Glomerular visceral epithelial cell (primary cell): ENCODE data around the gene TRMT61A.

Experiments
- DNase-seq: peaks from one replicate; pipeline ENCODE4 v3.0.0-alpha.2; 2016; ENCODE audit errors: extremely low spot score

Gene TRMT61A

DNA sequence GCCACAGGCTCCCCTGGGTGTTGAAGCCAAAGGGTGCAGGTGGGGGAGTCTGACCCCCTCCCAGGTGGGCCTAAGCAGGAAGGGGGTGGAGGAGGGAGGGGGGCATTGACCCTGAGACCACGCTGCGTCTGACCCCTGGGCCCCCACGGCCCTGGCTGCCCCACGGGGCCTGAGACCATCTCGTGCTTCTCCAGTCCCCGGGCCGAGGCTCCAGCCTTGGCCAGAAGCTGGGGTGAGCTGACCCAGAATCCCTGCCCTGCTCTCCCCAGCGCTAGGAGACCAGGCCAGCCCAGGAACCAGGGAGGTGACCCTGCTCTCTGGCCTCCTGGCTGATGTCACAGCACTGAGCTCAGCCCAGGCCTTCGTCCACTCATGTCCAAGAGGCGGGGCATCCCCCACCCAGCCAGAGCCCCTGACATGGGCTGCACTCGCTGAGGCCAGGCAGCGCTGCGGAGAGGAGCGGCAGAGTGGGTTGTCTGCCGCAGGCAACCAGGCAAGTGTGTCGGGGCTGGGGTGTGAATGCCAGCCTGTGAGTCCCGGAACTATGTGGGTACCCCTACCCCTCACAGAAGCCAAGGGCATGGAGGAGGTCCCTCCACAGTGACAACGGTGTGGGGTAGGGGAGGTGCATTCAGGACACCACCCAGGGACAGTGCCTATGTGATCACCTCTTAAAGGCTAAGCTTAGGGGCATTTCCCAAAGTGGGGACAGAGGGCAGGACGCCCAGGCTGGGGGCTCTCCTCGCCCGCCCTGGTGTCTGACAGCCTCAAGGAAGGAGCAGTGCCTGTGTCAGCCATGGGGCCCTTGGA lies 6.3 kb downstream of the TRMT61A start:
- no peak for DNase-seq

DNA sequence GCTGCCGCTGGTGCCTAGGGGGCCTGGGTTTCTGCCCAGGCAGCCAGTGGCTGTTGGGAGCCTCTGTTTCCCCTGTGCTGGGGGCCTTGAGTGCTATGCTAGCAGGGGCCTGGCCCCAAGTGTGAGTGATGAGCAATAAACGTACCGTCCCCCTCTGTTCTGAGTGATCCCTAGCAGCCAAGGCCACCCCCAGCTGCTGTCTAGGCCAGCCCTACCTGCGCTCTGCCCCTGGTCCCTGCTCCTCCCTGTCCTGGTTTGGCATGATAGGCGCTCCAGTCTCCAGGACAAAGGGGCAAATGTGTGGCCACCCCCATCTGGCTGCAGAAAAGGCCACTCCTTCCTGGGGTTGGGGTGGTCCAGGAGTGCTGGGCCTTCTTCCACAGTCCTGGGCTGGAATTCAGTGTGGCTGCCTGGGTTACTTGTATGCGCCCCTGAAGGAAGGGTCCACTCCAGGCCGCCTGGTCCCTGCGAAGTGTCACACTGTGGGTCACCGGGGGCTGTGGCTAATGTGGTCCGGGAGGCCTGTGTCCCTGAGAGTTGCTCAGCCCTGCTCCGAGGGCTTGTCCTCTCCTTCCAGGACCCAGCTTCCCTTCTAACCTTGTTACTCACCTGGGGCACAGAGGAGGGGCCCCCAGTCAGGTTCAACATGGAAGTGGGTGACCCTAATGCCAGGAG lies 7.0 kb downstream of the TRMT61A start:
- no peak for DNase-seq

DNA sequence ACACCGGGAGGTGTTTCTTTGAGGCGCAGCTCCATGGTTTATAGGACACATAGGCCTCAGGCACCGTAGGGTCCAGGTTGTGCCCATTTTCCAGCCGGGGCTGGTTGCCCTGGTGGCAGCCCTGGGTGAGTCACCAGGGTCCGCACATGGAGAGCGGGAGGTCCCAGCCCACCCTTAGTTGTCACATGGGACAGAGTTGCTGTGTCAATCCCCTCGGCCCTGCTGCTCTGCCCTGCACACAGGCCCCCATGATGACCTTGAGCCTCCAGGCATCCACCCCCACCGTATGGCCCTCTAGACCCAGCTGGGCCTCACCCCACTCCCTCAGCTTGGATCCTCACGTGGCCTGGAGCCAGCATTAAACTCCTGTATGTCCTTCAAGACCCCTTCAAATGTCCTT lies 7.7 kb downstream of the TRMT61A start:
- DNase-seq: no peak

DNA sequence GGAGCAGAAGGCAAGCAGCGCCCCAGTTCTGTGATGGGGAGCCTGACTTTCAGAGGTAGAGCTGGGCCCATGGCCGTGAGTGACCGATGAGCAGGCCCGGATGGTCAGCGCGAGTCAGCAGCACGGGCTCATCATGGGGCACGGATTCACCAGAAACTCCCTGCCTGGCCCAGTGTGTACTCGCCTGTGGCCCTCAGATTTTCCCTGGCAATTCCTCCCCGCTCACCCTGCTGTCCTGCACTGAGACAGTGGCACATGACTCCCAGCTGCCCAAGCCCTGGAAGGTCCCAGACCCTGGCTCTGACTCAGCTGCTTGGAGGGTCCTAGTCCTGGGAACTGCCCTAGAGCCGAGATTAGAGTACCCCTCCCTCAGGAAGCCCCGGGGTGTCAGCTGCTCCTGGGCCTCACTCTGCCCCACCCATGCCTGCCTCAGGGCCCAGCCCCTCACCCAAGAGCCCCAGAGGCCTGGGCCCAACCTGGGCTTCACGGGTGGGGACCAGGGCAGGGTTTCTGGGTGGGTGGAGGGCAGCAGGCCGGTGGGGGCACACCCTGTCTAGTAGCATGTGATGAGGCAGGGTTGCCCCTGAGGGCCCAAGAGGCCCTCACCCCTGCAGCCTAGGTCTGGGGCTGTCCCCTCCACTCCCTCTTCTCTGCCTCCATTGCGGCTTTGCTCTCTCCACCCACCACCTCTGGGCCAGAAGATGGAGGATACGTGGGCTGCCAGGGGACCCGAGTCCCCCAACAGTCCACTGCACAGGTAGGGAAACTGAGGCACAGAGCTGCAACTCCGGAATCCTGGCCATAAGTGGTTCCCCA lies 8.4 kb downstream of the TRMT61A start:
- DNase-seq: no peak

DNA sequence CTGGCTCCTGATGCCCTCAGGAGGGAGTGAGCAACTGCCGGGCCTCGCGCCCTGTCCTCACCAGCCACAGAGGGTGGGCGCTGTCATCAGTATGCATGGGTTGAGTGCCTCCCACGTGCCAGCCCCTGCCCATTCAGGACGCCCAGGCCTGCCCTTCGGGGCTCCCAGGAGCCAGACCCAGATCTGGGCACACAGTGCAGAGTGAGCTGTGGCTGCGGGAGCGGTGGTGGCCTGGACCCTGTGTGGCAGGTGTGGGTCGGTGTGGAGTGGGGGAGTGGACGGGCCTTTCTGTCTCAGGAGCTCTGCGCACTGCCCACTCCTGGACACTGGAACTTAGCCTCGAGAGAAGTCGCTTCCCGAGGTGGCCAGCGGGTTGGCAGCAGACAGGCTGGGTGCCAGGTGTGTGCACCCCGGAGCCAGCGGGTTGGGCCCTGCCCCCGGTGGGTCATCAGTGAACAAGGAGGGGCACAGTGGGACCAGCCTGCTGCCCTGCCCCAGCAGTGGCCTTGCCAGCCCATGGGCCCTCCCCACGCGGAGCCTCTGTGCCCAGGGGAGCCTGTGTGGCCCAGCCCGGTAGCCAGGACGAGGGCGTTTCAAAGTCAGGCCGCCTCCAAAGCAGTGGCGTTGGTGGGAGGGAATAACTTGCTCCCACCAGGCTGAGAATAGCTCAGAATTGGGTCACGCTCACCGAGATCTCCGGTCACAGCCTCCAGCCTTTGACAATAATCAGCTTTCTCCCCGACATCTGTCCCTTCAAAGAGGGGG lies 9.5 kb downstream of the TRMT61A start:
- no peak for DNase-seq

DNA sequence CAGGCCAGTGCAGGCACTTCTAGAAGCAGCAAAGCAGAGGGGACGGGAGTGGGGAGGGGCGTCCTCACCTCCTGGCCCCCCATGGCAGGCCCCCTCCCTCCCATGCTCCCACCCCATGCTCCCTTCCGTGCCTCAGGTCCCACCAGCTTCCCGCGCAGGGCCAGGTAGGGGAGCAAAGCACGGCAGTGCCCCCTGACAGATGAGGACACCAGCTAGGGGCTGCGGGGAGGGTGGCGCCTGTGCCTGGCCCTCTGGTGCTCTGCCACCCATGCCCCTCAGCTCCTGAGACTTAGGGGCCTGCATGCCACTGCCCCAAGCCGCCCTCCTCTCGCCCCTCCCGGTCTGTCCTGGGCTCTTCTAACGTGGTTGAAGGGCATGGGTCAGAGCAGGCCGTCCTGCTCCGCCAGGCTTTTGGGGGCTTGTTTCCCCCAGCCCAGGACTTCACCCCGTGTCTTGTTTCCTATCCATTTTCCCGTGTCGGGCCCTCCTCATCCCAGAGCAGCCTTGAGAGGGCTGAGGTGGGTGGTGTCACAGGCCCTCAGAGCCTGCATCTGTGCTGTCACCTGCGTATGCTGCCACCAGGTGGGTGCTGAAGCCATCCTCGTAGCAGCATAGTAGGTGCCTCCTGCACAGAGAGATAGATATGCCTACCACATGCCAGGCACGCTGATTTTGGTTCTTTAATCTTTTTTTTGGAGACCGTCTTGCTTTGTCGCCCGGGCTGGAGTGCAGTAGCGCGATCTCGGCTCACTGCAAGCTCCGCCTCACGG lies 10.2 kb downstream of the TRMT61A start:
- no peak for DNase-seq

DNA sequence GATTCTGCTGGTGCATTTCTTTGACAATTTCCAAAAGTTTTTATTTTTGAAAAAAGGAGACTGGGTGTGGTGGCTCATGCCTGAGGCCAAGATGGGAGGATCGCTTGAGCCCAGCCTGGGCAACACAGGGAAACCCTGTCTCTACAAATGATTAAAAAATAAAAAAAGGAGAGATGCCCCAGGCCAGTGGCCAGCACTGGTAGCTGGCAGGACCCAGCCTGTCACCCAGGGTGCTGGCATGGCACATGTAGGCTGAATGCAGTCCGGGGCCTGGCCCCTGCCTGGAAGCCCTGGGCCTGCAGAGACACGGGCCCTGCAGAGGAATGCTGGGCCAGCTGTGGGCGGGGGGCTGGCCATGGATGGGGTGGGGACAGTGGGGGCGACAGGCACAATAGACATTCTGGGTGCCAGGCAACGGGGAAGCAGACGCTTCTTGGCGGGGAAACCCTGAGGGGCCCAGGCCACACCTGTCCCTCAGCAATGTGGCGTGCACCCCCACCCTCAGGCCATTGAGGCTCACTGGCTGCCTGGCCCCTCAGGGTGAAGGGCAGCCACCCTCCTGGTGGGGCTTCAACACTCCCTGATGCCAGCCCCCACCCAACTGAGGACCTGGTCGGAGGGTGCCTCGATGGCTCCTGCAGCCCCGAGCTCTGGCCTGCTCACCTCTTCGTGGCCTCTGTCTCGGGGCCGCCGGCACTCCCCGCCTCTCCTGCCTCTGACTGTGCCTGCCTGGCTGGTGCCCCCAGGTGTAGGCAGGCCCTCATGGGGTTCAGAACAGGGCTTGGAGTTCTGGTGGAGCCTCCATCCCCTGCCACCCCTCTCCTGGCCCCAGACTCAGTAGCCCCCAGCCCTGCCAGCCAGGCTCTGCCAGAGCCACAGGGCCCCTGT lies 12.1 kb downstream of the TRMT61A start:
- no peak for DNase-seq

DNA sequence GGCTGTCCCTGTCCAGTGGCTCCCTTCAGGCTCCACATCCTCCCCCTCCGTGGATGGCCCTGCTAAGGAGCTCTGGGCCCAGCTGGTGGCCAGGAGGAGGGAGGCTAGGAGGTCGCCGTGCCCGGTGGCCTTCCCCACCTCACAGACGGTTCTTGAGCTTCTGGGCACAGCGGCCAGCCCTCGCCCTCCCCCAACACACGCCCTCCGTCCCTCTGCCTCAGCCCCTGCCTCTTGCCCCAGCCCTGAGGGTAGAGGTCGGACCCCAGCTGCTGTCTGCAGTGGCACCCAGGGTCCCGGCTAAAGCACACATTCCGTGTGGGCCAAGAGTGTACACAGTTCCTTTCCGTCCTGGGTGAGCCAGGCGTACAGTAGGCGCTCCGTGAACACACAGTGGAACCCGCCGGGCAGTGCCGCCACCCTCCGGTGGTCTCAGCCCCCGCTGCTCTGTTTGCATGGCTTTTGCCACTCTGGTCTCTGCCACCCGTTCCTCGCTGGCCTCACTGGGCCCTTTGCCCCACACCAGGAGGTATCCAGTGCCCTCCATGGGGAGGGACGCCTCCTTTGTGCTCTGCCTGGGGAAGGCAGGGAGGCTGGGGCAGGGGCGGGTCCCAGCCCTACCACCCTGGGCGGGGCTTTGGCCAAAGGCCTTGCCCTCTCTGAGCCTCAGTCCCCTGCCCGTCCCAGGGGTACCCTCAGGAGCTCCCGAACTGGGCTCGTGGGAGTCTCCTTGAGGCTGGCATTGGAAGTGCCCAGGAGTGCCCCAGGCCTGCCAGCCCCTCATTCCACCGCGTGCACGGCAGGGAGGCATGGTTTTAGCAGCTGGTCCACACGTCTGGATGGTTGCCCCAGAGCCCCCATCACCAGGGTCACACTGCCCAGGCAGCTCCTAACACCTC lies 13.0 kb downstream of the TRMT61A start:
- DNase-seq: no peak

DNA sequence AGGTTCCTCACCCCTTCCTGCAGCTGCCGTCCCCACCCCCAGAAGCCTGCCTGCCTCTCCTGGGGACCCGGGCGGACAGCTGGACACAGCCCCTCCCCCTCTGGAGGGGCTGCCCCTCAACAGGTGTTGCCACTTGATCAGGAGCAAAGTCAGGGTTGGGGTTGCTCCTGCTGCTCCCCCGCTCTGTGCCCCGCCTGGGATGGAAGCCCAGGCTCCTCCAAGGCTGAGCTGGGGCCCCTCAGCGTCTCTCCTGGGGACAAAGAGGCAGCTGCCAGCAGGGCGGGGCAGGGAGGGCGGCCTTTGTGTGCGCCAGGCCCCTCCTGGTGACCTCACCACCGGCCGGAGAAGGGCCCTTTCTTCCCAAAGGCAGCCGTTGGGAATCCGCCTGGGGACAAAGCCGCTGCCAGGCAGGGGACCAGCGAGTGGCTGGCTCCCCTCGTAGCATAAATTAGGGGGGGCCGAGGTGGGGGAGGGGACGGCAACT lies 13.7 kb downstream of the TRMT61A start:
- no peak for DNase-seq

DNA sequence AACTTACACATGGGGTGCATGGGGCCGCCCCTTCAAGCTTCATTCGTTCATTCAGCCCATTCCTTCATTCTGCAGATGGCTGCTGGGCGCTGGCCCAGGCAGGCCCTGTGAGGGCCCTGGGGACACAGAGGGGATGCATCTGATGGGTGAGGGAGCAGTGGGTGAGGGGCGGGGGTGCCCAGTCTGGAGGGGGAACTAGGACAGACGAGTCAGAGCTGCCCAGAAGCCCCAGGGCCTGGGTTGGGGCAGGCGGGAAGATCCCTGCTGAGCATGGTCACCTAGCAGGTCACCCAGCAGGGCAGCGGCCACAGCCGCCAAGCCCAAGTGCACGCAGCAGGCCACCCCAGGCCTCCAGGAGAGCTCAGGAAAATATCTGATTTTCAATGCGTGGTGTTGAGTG lies 14.1 kb downstream of the TRMT61A start:
- DNase-seq: no peak

DNA sequence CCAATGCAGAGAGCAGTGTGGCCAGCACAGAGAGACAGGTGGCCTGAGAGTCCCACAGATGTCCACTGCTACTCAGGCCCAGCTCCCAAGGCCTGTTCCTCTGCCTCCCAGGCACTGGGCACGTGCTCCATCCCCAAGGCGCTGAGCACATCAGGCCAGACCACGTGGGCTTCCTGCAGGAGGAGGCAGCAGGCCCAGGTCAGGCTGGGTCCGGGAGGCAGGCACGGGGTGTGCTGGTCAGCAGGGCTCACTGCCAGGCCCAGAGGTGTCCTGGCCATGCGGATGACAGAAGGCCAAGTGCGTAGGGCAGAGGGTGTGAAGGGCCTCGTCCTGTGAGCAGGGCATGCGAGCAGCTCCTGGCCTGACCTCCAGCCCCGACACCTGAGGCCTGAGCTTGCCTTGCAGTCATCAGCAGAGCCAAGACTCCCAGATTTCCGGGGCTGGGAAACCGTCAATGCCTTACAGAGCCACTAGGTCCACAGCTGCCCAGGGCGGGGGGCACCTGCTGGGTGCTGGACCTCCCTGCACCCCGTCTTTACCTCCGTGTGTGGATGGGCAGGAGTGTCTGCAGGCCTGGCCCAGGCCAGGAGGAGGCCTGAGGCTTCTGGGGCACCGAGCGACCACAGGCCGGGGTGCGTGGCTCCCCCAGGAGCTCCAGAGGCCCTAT lies 14.9 kb downstream of the TRMT61A start:
- no peak for DNase-seq

DNA sequence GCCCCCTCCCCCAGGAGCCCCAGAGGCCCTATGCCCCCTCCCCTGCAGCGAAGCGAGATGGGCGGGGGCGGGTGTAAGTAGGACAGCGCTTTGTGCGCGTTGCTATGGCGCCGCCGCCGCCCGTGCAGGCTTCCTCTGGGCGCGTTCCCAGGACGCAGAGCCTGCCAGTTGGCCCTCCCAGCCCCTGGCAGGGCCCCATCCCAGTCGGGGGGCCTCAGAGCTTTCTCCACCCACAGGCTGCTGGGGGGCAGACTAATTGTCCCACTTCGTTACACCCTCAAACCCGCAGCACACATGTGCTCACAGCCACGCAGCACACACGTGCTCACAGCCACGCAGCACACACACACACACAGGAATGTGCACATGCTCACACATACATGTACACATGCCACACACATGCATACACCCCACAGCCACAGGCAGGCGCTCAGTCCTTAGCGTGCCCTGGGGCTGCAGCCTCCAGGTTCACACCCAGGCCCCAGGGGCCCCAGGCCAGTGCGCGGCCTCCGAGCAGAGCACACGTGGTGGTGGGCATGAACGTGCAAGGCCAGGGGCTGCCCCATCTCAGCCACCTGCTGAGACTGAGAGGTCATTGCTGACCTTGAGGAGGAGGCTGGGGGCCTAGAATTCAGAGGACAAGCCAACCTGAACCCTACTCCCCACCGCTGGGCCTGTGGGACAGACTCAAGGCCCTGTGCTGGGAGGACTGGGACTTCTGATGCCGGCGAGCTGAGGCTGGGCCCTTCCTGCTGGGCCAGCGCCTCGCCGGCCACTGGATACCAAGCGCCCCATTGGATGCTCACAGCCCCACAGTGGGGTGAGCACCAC lies 15.6 kb downstream of the TRMT61A start:
- no peak for DNase-seq

DNA sequence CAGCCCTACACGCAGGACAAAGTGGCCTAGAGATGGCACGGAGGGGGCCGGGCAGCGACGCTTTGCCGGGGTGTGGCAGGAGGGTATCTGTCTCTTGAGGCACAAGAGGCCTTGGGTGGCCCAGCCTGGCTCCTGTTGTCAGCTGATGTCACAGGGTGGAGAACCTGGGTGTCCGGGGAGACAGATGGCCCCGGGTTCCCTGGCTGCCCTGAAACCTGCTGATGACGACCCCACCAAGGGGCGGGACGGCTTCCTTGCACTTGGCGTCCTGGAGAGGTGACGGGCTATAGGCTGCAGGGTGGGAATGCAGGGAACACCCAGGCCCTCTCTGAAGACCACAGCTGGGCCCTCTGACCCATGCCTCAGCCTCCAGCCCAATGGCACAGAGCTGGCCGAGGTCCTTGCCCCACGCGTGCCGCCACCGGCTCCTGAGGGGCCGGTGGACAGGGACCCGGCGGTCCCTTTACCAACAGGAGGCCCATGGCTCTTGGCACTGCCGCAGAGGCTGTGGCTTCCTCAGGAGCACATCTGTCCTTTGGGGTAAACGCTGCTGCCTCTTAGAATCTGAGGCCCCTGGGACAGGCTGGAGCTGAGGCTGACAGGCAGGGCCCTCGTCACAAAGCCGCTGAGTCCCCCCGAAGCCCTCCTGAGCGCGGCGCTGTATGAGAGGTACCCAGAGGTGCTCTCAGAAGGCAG lies 16.4 kb downstream of the TRMT61A start:
- DNase-seq: no peak

DNA sequence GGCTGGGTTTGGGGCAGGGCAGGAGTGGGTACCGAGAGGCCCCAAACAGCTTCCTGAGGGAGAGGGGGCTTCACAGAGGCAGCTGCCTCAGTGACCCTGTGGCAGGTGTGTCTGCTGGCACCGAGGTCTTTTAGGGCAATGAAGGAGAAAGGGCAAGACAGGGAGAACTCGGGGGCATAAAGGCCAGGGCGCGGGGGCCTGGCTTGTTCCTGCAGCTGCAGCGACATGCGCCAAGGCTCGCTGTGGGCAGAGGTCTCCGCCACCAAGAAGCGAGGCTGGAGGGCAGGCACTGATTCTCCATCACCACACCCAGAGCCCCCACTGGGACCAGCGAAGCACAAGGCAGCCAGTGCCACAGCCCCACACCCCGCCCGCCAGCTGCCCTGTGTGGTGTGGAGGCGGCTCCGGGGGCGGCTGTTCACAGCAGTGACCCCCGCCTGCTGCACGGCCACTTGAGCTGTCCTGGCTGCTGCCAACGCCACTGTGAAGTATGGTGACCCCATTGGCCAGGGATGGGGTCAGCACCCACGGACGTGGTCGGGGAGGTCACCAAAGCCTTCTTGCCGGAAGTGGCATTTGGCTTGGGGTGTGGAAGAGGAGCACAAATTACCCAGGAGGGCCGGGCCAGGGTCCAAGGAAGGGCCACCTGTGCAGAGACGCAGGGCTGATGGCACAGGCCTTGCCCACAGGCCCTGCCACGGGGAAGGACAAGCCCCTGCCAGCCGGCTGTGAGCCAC lies 17.1 kb downstream of the TRMT61A start:
- DNase-seq: no peak

DNA sequence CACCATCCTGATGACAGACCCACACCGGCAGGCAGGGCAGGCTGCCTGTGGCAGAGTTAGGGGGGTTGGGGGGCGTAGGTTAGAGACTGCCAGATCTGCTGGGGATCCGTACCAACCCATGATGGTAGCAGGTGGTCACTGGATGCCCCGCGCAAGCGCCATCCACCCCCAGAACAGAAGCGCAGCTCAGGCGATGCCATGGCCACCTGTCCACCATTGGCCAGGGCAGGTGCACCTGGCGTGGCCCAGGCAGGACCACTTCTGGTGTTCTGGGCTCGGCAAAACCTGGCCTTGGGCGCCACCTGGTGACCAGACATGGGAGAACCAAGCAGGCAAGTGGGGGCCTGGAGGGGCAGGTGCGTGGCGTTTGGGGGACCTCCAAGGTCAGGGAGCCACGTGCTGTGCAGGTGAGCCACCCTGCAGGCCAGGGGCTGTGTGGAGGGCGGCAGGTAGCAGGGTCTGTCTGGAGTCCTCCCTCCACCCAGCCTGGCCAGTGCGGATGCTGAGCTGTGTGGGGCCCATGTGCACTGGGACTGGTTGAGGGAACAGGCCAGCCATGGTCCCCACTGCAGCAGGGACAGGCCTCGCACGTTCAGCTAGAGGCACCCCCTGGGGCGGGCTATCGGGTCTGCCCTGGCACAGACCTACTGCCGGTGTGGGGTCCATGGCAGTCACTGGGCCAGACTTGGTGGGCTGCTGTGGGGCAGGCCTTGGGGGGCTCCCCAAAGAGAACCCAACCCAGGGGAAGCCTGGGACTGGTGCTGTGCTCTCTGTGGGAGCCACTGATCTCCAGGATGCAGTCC lies 17.9 kb downstream of the TRMT61A start:
- DNase-seq: peak; percentile 73
